Bronchial epithelial cell (primary cell): Measurements from ENCODE around the gene SRBD1. TPM values are rescaled to one million over a fixed set of nuclear protein-coding genes. Genes with fewer than 3 reads are reported as not detected.
A peak's percentile ranks its signal among the peaks of the same experiment; 100 is the strongest.

Source experiments
- DNase-seq: peaks from one replicate; pipeline ENCODE4 v3.0.0-alpha.2; 2010; ENCODE audit warnings: low read depth
- FAIRE-seq: peaks from 2 replicates; lab custom pipeline; 2011; peaks lifted over from hg19 to GRCh38; lab: Jason Lieb, UNC
- H3K27me3 ChIP-seq: 2 replicates; pipeline ENCODE4 v1.5.1; 2011; ENCODE audit warnings: low read length; ENCODE audit not compliant: control insufficient read depth, insufficient read depth
- H3K36me3 ChIP-seq: 2 replicates; pipeline ENCODE4 v1.5.1; 2011; ENCODE audit warnings: low read length; ENCODE audit not compliant: control insufficient read depth, insufficient read depth
- H3K4me3 ChIP-seq: 2 replicates; pipeline ENCODE4 v1.5.1; 2011; ENCODE audit warnings: mild to moderate bottlenecking, low read depth, low read length, control low read depth
- CTCF ChIP-seq: IDR thresholded peaks from 2 replicates; pipeline ENCODE4 v1.5.1; 2011; ENCODE audit warnings: mild to moderate bottlenecking, moderate library complexity, low read length, control low read depth, inconsistent platforms; ENCODE audit not compliant: insufficient read depth, severe bottlenecking
- total RNA-seq: library from RNA; depleted of rRNA; stranded (reverse); fragments of >200 nt; gene quantifications from 2 replicates; pipeline ENCODE4 v1.2.1, GENCODE V29; 2014

The SRBD1 gene
- total RNA-seq, 1 donor from 2014 or later = 12.9 TPM

DNA sequence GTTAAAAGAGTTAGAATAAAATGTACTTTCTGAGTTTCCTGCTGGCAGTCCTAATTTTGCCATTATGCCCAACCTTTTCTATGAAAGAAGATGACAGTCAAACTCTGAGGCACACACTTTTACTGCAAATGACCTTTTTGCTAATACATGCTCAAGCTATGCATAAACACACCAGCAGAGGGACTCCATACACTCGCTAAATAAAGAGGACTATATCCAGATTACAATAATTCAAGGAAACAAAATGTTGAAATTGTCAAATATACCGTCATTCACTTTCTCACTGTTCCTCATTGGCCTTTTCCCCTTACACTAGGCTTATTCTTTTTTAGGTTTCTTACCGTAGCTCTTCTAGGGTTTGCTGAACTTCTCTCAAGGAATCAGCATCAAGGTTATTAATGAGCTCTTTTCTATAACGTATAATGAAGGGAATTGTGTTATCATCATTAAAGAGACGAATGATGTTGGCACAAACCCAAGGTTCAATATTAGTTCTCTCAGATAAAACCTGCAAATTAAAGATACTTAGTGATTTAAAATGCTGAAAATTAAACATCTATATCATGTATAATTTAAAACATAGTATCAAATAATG, 25.7 kb downstream of the SRBD1 start:
- H3K36me3 ChIP-seq = no peaks in the 10 kb centered on the region
- peak; percentile 67 for DNase-seq
- no peaks in the 10 kb centered on the region for H3K27me3 ChIP-seq
- no peak for FAIRE-seq
- TF ChIP-seq CTCF = peak; percentile 69
- H3K4me3 ChIP-seq = no peak overlapping the region

- FAIRE-seq = no peak
Measured at GRCh38 chr2:45583977-45584376, 27.1 kb downstream of the SRBD1 start.

DNA sequence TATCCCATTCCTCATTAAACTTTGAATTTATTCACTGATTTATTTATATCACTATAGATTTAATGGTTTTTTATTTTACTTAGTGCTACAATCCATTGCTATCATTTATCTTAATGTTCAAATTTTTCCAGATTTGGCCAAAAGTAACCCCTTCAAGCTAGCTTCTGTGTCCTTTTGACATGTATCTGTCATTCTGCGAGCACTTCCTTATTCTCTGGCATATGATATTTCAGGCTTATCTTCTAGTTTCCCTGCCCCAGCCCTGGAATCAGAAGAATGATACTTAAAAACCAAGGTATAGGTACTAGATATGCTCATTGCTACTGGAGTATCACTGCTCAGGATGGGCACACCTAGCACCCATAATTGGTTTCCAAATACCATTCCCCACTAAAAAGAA, 28.5 kb downstream of the SRBD1 start:
- DNase-seq (no peak), FAIRE-seq (no peak)
- TF ChIP-seq CTCF = no peak
- no peaks in the 10 kb centered on the region for H3K27me3 ChIP-seq
- no peak overlapping the region for H3K4me3 ChIP-seq
- H3K36me3 ChIP-seq = no peaks in the 10 kb centered on the region

More at GRCh38 chr2:45583977-45584376, 27.1 kb downstream of the SRBD1 start:
- Histone ChIP-seq H3K4me3 (no peak overlapping the region), H3K36me3 (no peaks in the 10 kb centered on the region), H3K27me3 (no peaks in the 10 kb centered on the region)
- DNase-seq = no peak
- TF ChIP-seq CTCF = no peak

DNA sequence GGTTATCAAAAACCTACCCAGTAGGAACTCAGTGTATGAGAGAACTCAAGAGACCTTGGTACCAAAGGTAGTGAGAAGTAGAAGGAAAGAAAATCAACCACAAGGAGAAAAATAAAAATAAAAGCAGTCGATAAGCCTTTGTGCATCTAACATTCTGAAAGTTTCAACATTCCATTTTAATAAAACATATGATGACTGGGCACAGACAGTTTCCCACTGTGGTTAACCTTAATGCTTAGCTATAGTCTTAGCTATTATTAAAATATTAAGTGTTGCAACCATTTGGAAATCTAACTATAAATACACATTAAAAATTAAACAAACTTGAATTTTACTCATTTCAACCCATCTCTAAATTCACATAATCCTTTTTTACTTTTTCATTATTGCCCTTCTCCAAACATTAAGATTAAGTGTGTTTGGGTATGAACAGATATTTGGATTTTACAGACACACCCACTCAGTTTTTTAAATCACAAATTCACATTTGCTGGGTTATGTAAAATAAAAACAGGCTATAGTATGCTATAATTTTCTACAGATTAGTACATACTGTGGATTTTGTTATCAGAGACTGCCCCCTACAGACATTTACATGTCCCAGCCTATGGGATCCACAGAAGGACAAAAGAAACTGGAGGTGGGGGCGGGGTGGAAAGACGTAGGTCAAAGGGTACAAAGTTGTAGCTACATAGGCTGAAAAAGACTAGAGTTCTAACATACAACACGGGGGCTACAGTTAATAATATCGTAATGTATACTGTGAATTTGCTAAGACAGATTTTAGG, 32.8 kb downstream of the SRBD1 start:
- Histone ChIP-seq H3K4me3 (no peak overlapping the region), H3K27me3 (no peaks in the 10 kb centered on the region), H3K36me3 (no peaks in the 10 kb centered on the region)
- TF ChIP-seq CTCF = no peak
- FAIRE-seq = no peak
- peak; percentile 42 for DNase-seq

DNA sequence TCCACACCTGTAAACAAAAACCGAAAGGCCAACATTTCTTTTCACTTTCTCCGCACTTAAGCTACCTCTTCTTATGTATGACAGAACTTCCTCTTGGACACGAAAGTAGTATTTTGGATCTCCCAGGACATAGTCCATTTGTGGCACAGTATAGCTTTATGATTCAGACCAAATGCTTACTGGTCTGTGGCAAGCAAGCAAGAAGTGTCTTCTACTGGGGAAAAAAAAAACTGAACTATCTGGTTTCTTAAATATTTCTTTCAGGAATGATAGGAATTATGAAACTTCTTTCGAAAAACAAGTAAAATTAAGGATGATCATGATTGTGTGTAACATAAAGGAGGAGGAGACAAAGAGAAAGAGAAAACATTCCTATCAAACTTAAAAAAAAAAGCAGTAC, 33.6 kb downstream of the SRBD1 start:
- no peak overlapping the region for H3K4me3 ChIP-seq
- no peak for FAIRE-seq
- no peak for DNase-seq
- H3K27me3 ChIP-seq = no peaks in the 10 kb centered on the region
- H3K36me3 ChIP-seq = no peaks in the 10 kb centered on the region
- TF ChIP-seq CTCF = no peak
